Osteocyte (in vitro differentiated cells): ENCODE measurements around the gene CFL1. TPM values are rescaled to one million over a fixed set of nuclear protein-coding genes. Genes with fewer than 3 reads are reported as not detected.
A peak's percentile ranks its signal among the peaks of the same experiment; 100 is the strongest.

Source experiments
- DNase-seq: peaks from one replicate; pipeline ENCODE4 v3.0.0; 2021; ENCODE audit warnings: mixed read lengths; ENCODE audit not compliant: unreplicated experiment; ENCODE audit errors: extremely low spot score
- H3K27ac Mint-ChIP-seq: one replicate; pipeline ENCODE4 v1.8.0; 2021; ENCODE audit warnings: mild to moderate bottlenecking, mixed read lengths; ENCODE audit not compliant: unreplicated experiment
- H3K27me3 Mint-ChIP-seq: one replicate; pipeline ENCODE4 v1.8.0; 2021; ENCODE audit warnings: mixed read lengths; ENCODE audit not compliant: unreplicated experiment
- H3K36me3 Mint-ChIP-seq: one replicate; pipeline ENCODE4 v1.8.0; 2021; ENCODE audit warnings: mixed read lengths; ENCODE audit not compliant: unreplicated experiment
- H3K4me1 Mint-ChIP-seq: one replicate; pipeline ENCODE4 v1.8.0; 2021; ENCODE audit warnings: mixed read lengths; ENCODE audit not compliant: unreplicated experiment
- H3K4me3 Mint-ChIP-seq: one replicate; pipeline ENCODE4 v1.8.0; 2021; ENCODE audit warnings: mild to moderate bottlenecking, moderate library complexity, mixed read lengths; ENCODE audit not compliant: unreplicated experiment
- H3K9me3 Mint-ChIP-seq: one replicate; pipeline ENCODE4 v1.8.0; 2021; ENCODE audit warnings: mixed read lengths; ENCODE audit not compliant: unreplicated experiment
- total RNA-seq: library from RNA; stranded (reverse); gene quantifications from 2 replicates; pipeline ENCODE4 v1.2.1, GENCODE V29; 2021
- TF ChIP-seq, protein P1 (sequence below): fragments of 200-600 bp; sonication (generic); IDR thresholded peaks from 2 replicates; pipeline ENCODE4 v1.5.0; 2021; ENCODE audit warnings: antibody characterized with exemption, mild to moderate bottlenecking, moderate library complexity

The CFL1 gene
- total RNA-seq, 1 donor from 2014 or later, result 946 TPM

GRCh38 chr11:65821107-65821506 is 36.9 kb downstream of the CFL1 start:
- H3K9me3 Mint-ChIP-seq, result no peaks in the 10 kb centered on the region
- H3K27me3 Mint-ChIP-seq, result no peaks in the 10 kb centered on the region
- no peak for DNase-seq
- H3K36me3 Mint-ChIP-seq, result no peaks in the 10 kb centered on the region
- no peak overlapping the region for H3K27ac Mint-ChIP-seq
- TF ChIP-seq, protein P1, sequence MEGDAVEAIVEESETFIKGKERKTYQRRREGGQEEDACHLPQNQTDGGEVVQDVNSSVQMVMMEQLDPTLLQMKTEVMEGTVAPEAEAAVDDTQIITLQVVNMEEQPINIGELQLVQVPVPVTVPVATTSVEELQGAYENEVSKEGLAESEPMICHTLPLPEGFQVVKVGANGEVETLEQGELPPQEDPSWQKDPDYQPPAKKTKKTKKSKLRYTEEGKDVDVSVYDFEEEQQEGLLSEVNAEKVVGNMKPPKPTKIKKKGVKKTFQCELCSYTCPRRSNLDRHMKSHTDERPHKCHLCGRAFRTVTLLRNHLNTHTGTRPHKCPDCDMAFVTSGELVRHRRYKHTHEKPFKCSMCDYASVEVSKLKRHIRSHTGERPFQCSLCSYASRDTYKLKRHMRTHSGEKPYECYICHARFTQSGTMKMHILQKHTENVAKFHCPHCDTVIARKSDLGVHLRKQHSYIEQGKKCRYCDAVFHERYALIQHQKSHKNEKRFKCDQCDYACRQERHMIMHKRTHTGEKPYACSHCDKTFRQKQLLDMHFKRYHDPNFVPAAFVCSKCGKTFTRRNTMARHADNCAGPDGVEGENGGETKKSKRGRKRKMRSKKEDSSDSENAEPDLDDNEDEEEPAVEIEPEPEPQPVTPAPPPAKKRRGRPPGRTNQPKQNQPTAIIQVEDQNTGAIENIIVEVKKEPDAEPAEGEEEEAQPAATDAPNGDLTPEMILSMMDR, result no peak
- H3K4me3 Mint-ChIP-seq, result no peak overlapping the region
- H3K4me1 Mint-ChIP-seq, result peaks cover 10% of the 10 kb centered on the region

DNA sequence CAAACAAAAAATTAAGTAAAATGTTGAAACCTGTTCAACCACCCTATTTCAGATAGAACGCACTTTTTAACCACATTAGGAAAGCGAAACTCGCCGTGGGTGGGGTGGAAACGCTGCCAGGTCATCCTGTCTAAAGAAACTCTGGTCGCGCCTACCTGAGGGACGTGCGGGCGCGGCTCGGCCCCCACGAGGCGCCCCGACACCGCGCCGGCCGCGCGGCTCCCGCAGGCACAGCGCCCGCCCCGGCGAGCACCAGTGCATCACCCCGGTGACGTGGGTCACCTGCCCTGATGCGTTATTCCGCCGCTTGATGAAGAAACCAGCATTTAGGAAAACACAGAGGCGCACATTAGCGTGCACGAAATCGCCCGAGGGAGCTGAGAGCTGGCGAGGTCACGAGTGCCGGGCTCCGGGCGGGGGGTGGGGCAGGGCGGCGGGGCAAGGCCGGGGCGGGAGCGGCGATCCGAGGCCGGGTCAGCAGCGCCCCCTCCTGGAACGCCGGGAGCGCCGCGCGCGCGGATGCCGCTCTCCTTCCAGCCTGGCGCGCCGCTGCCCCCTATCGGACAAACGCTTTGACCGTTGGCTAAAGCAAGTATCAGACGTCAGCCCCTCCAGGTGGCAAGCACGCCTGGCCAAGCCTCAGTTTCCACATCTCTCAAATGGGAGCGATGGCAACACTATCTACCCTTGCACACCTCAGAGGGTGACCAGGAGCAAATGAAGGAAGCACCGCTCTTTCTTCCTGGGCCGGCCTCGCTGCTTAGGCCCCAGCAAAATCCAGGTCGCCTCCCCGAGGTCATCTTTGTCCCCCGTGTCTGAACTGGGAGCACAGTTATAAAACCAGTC is 39.9 kb downstream of the CFL1 start:
- DNase-seq, result peak; percentile 98
- Mint-ChIP-seq H3K27me3 (no peaks in the 10 kb centered on the region), H3K4me3 (peak overlapping the region; percentile 75), H3K9me3 (no peaks in the 10 kb centered on the region), H3K4me1 (peaks cover 10% of the 10 kb centered on the region), H3K36me3 (peaks cover 1% of the 10 kb centered on the region), H3K27ac (peak overlapping the region; percentile 43)
- TF ChIP-seq, protein P1, result peak; percentile 100

DNA sequence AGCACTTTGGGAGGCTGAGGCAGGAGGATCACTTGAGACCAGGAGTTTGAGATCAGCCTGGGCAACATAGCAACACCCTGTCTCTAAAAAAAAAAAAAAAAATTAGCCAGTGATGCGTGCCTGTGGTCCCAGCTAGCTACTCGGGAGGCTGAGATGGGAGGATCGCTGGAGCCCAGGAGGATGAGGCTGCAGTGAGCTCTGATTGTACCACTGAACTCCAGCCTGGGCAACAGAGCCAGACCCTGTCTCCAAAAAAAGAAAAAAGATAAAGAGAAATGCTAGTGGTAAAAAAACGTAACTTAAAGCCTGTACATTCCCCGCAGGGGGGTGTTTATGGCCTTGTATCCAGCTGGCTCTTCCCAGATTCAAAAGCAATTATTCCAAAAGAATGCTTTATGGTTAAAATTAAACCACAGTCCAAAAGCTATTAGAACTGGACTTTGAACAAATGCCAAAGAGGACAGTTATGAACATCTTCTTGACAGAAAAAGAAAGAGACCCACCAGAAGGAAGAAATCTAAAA is 40.6 kb downstream of the CFL1 start:
- peaks cover 1% of the 10 kb centered on the region for H3K36me3 Mint-ChIP-seq
- peak overlapping the region; percentile 75 for H3K4me3 Mint-ChIP-seq
- peak overlapping the region; percentile 43 for H3K27ac Mint-ChIP-seq
- H3K27me3 Mint-ChIP-seq, result no peaks in the 10 kb centered on the region
- peaks cover 10% of the 10 kb centered on the region for H3K4me1 Mint-ChIP-seq
- H3K9me3 Mint-ChIP-seq, result no peaks in the 10 kb centered on the region
- TF ChIP-seq, protein P1, result no peak
- DNase-seq, result no peak

DNA sequence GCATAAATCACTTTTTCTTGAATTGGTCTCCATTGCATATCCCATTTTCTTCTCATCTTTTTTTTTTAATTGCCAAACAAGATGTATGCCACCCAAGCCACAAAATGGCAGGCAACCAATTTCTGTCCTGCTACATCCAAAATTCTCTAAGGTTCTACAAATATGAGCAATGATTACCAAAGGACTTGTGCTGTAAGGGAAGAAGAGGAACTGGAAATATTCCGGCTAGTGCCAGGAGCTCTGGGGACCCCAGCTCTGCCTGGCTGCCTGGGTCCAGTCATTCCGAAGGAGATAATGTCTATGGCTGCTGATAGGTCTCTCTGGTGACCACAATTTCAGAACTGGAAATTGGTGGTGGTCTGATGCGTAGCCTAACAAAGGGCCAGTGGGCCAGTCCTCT is 41.3 kb downstream of the CFL1 start:
- Mint-ChIP-seq H3K4me1 (peaks cover 10% of the 10 kb centered on the region), H3K4me3 (peak overlapping the region; percentile 75), H3K36me3 (peaks cover 1% of the 10 kb centered on the region), H3K9me3 (no peaks in the 10 kb centered on the region), H3K27ac (no peak overlapping the region), H3K27me3 (no peaks in the 10 kb centered on the region)
- TF ChIP-seq, protein P1, result no peak
- no peak for DNase-seq

DNA sequence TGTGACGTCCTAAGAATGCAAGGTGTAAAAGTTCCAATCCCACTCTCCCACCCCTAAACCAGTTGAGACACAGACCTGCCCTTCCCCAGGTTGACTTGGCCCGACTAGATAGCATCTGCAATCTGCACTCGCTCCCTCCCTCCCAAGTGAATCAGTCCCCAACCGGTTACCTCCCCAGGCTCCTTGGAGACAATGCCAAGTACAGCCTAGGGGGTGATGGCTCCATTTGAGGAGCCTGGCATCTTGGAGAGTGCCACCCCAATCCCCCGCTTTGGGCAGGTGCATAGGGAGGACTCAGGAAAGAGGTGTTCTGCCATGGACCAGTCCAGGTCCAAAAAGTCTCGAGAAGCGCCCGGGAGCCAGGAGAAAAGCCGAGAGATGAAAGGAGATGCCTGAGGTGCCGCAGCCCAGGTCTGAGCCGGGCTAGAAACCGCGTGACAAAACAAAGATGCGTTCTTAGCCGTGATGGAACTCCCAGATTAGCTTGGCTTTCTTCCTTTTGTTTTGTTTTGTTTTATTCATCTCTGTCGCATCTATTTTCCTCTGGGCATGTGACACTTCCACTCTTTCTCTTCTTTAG is 42.9 kb downstream of the CFL1 start:
- DNase-seq, result no peak
- no peak overlapping the region for H3K4me3 Mint-ChIP-seq

More for the DNA sequence above, 42.9 kb downstream of the CFL1 start:
- peaks cover 10% of the 10 kb centered on the region for H3K4me1 Mint-ChIP-seq
- H3K27ac Mint-ChIP-seq, result no peak overlapping the region
- H3K27me3 Mint-ChIP-seq, result no peaks in the 10 kb centered on the region
- TF ChIP-seq, protein P1, result no peak
- H3K9me3 Mint-ChIP-seq, result no peaks in the 10 kb centered on the region
- H3K36me3 Mint-ChIP-seq, result peaks cover 1% of the 10 kb centered on the region
